ENCODE data around the gene LRCOL1. TPM values are rescaled to one million over a fixed set of nuclear protein-coding genes. Genes with fewer than 3 reads are reported as not detected.

The LRCOL1 gene
- total RNA-seq, 1 experiment from 2014 or later, result not detected

GRCh38 chr12:132624910-132625630, 14.7 kb upstream of the LRCOL1 start:
- POLR2A ChIA-PET, result no interaction called here
- no peaks in the 10 kb centered on the region for H3K9me3 ChIP-seq (ENCODE audit: control insufficient read depth, insufficient read depth, low read depth, low read length)
- H3K4me3 ChIP-seq (ENCODE audit: low read depth in 2 of 2, low read length in 2 of 2), result no peak overlapping the region
- CTCF ChIA-PET, result interaction anchor here (0.5 to 0.7 kb wide), 3 partner anchors 211 to 1528 kb away, joined by 3 to 6 read pairs (median 5); no protein-coding TSS in a partner anchor
- in situ Hi-C loops (cut with HindIII; ENCODE audit: low pct_unique_long_range_greater_than_20kb, low sequenced_read_pairs) (no loop called here), intact Hi-C loops (cut with micrococcal nuclease; ENCODE audit: unreplicated experiment) (no loop called here)
- H3K27me3 ChIP-seq (ENCODE audit: control insufficient read depth, insufficient read depth, low read length), result no peaks in the 10 kb centered on the region
- TF ChIP-seq SIN3A (IDR thresholded peaks at IDR 0.05; ENCODE audit: borderline replicate concordance, insufficient read depth, low read depth, low read length) (no peak), POLR2AphosphoS5 (IDR thresholded peaks at IDR 0.05; ENCODE audit: low read depth, low read length) (no peak), TCF7L2 (IDR thresholded peaks at IDR 0.05; ENCODE audit: low read depth, low read length) (no peak), CTCF (IDR thresholded peaks at IDR 0.05) (no peak), REST (IDR thresholded peaks at IDR 0.05; ENCODE audit: insufficient read depth in 1 of 2, low read depth in 2 of 2, low read length in 1 of 2) (no peak)
- DNase-seq (ENCODE audit: low read depth, low spot score), result no peak
- no TSS peak for BruUV-seq (replicated peaks)
- no peak for ATAC-seq
- H3K4me1 ChIP-seq (ENCODE audit: control insufficient read depth, insufficient read depth, low read length), result peaks cover 10% of the 10 kb centered on the region
- peaks cover 2% of the 10 kb centered on the region; the same call in 1 of the 2 replicates for H3K36me3 ChIP-seq (ENCODE audit: control insufficient read depth, insufficient read depth, low read length)
- no peak overlapping the region for H3K27ac ChIP-seq (ENCODE audit: low read length)

- TF ChIP-seq POLR2AphosphoS5 (IDR thresholded peaks at IDR 0.05; ENCODE audit: low read depth, low read length) (no peak), CTCF (IDR thresholded peaks at IDR 0.05) (no peak), REST (IDR thresholded peaks at IDR 0.05; ENCODE audit: insufficient read depth in 1 of 2, low read depth in 2 of 2, low read length in 1 of 2) (no peak), SIN3A (IDR thresholded peaks at IDR 0.05; ENCODE audit: borderline replicate concordance, insufficient read depth, low read depth, low read length) (no peak)
- H3K4me1 ChIP-seq (ENCODE audit: control insufficient read depth, insufficient read depth, low read length), result peaks cover 10% of the 10 kb centered on the region
- in situ Hi-C loops (cut with HindIII; ENCODE audit: low pct_unique_long_range_greater_than_20kb, low sequenced_read_pairs), result no loop called here
- no peak overlapping the region for H3K4me3 ChIP-seq (ENCODE audit: low read depth in 2 of 2, low read length in 2 of 2)
- H3K27ac ChIP-seq (ENCODE audit: low read length), result no peak overlapping the region
- POLR2A ChIA-PET, result no interaction called here
- no peaks in the 10 kb centered on the region for H3K9me3 ChIP-seq (ENCODE audit: control insufficient read depth, insufficient read depth, low read depth, low read length)
- no peaks in the 10 kb centered on the region for H3K36me3 ChIP-seq (ENCODE audit: control insufficient read depth, insufficient read depth, low read length)
- CTCF ChIA-PET, result no interaction called here
- no peaks in the 10 kb centered on the region for H3K27me3 ChIP-seq (ENCODE audit: control insufficient read depth, insufficient read depth, low read length)
- intact Hi-C loops (cut with micrococcal nuclease; ENCODE audit: unreplicated experiment), result no loop called here
- BruUV-seq (replicated peaks), result no TSS peak
- no peak for DNase-seq (ENCODE audit: low read depth, low spot score)
- no peak for ATAC-seq
Observed at GRCh38 chr12:132624186-132624855, 13.9 kb upstream of the LRCOL1 start.

Measured in Panc1 (cell line).